IPS-18a (cell line): ENCODE data around the gene OR2T1.

Source experiments
- H3K27ac ChIP-seq: one replicate; pipeline ENCODE4 v1.5.1; 2013; ENCODE audit warnings: low read length
- H3K27me3 ChIP-seq: one replicate; pipeline ENCODE4 v1.6.1; 2013; ENCODE audit warnings: mild to moderate bottlenecking, low read length; ENCODE audit not compliant: control insufficient read depth, insufficient read depth
- H3K36me3 ChIP-seq: one replicate; pipeline ENCODE4 v1.6.1; 2013; ENCODE audit warnings: low read depth, low read length; ENCODE audit not compliant: control insufficient read depth
- H3K4me1 ChIP-seq: one replicate; pipeline ENCODE4 v1.6.1; 2013; ENCODE audit warnings: low read depth, low read length; ENCODE audit not compliant: control insufficient read depth
- H3K4me3 ChIP-seq: one replicate; pipeline ENCODE4 v1.5.1; 2013; ENCODE audit warnings: low read length
- H3K9ac ChIP-seq: one replicate; pipeline ENCODE4 v1.6.1; 2013; ENCODE audit warnings: mild to moderate bottlenecking, low read length, moderate library complexity
- H3K9me3 ChIP-seq: one replicate; pipeline ENCODE4 v1.6.1; 2013; ENCODE audit warnings: low read depth, low read length; ENCODE audit not compliant: control insufficient read depth

OR2T1 gene

GRCh38 chr1:248402748-248403147 lies at the start of gene OR2T1:
Gene OR2T1, plus strand, starts transcription at chr1:248403048. Its CDS starts 3,100 bp downstream, at chr1:248406148.
- Histone ChIP-seq H3K27ac (no peak within 1 kb of the TSS), H3K9ac (no peak within 1 kb of the TSS), H3K9me3 (peaks cover 69% of the 10 kb centered on the region)

GRCh38 chr1:248359415-248359814 lies 43.4 kb upstream of the OR2T1 start:
- Histone ChIP-seq H3K9me3 (peaks cover 81% of the 10 kb centered on the region), H3K4me1 (no peaks in the 10 kb centered on the region), H3K27ac (no peak overlapping the region), H3K27me3 (no peaks in the 10 kb centered on the region), H3K36me3 (no peaks in the 10 kb centered on the region), H3K4me3 (no peak overlapping the region), H3K9ac (no peak overlapping the region)

More at GRCh38 chr1:248402748-248403147, at the start of gene OR2T1:
- Histone ChIP-seq H3K27me3 (no peaks in the 10 kb centered on the region), H3K4me3 (no peak within 1 kb of the TSS), H3K36me3 (no peaks in the 10 kb centered on the region), H3K4me1 (no peaks in the 10 kb centered on the region)

GRCh38 chr1:248361121-248361715 lies 41.6 kb upstream of the OR2T1 start, which contains the start of gene OR2T4:
Gene OR2T4, plus strand, starts transcription at chr1:248361665. Its CDS starts 0 bp downstream, at chr1:248361665.
- Histone ChIP-seq H3K4me3 (no peak within 1 kb of the TSS), H3K27me3 (no peaks in the 10 kb centered on the region), H3K36me3 (no peaks in the 10 kb centered on the region), H3K9ac (no peak within 1 kb of the TSS), H3K9me3 (peaks cover 87% of the 10 kb centered on the region), H3K4me1 (no peaks in the 10 kb centered on the region), H3K27ac (no peak within 1 kb of the TSS)

GRCh38 chr1:248366609-248367008 lies 36.2 kb upstream of the OR2T1 start:
- Histone ChIP-seq H3K4me1 (no peaks in the 10 kb centered on the region), H3K9me3 (peaks cover 83% of the 10 kb centered on the region), H3K36me3 (no peaks in the 10 kb centered on the region), H3K27me3 (no peaks in the 10 kb centered on the region), H3K27ac (no peak overlapping the region), H3K4me3 (no peak overlapping the region), H3K9ac (no peak overlapping the region)

GRCh38 chr1:248372394-248372793 lies 30.5 kb upstream of the OR2T1 start:
- Histone ChIP-seq H3K4me1 (no peaks in the 10 kb centered on the region), H3K9ac (no peak overlapping the region), H3K36me3 (no peaks in the 10 kb centered on the region), H3K27ac (no peak overlapping the region), H3K9me3 (peaks cover 85% of the 10 kb centered on the region), H3K27me3 (no peaks in the 10 kb centered on the region), H3K4me3 (no peak overlapping the region)

GRCh38 chr1:248373761-248374160 lies 29.1 kb upstream of the OR2T1 start:
- Histone ChIP-seq H3K9ac (no peak overlapping the region), H3K36me3 (no peaks in the 10 kb centered on the region), H3K4me1 (no peaks in the 10 kb centered on the region), H3K27me3 (no peaks in the 10 kb centered on the region), H3K27ac (no peak overlapping the region), H3K4me3 (no peak overlapping the region), H3K9me3 (peaks cover 83% of the 10 kb centered on the region)

GRCh38 chr1:248375446-248375845 lies 27.4 kb upstream of the OR2T1 start, which contains the start of gene OR2T6:
Gene OR2T6, plus strand, starts transcription at chr1:248375746. Its CDS starts 11,863 bp downstream, at chr1:248387609.
- no peak within 1 kb of the TSS for H3K9ac ChIP-seq
- no peaks in the 10 kb centered on the region for H3K27me3 ChIP-seq
- H3K4me1 ChIP-seq: no peaks in the 10 kb centered on the region
- no peaks in the 10 kb centered on the region for H3K36me3 ChIP-seq
- no peak within 1 kb of the TSS for H3K27ac ChIP-seq
- H3K4me3 ChIP-seq: no peak within 1 kb of the TSS
- H3K9me3 ChIP-seq: peaks cover 78% of the 10 kb centered on the region

GRCh38 chr1:248376916-248377315 lies 25.9 kb upstream of the OR2T1 start:
- Histone ChIP-seq H3K4me3 (no peak overlapping the region), H3K27ac (no peak overlapping the region), H3K4me1 (no peaks in the 10 kb centered on the region), H3K9ac (no peak overlapping the region), H3K9me3 (peaks cover 71% of the 10 kb centered on the region), H3K36me3 (no peaks in the 10 kb centered on the region), H3K27me3 (no peaks in the 10 kb centered on the region)

GRCh38 chr1:248380854-248381253 lies 22.0 kb upstream of the OR2T1 start:
- H3K36me3 ChIP-seq: no peaks in the 10 kb centered on the region
- peaks cover 55% of the 10 kb centered on the region for H3K9me3 ChIP-seq
- H3K27me3 ChIP-seq: no peaks in the 10 kb centered on the region
- no peaks in the 10 kb centered on the region for H3K4me1 ChIP-seq
- H3K4me3 ChIP-seq: no peak overlapping the region
- H3K27ac ChIP-seq: no peak overlapping the region
- H3K9ac ChIP-seq: no peak overlapping the region

GRCh38 chr1:248388426-248388825 lies 14.4 kb upstream of the OR2T1 start:
- no peak overlapping the region for H3K9ac ChIP-seq

GRCh38 chr1:248393050-248393449 lies 9.8 kb upstream of the OR2T1 start:
- no peaks in the 10 kb centered on the region for H3K27me3 ChIP-seq
- H3K4me1 ChIP-seq: no peaks in the 10 kb centered on the region
- peaks cover 59% of the 10 kb centered on the region for H3K9me3 ChIP-seq
- no peak overlapping the region for H3K27ac ChIP-seq
- H3K36me3 ChIP-seq: no peaks in the 10 kb centered on the region
- no peak overlapping the region for H3K4me3 ChIP-seq
- no peak overlapping the region for H3K9ac ChIP-seq

More at GRCh38 chr1:248388426-248388825, 14.4 kb upstream of the OR2T1 start:
- Histone ChIP-seq H3K27ac (no peak overlapping the region), H3K4me1 (no peaks in the 10 kb centered on the region), H3K27me3 (no peaks in the 10 kb centered on the region), H3K36me3 (no peaks in the 10 kb centered on the region), H3K4me3 (no peak overlapping the region), H3K9me3 (peaks cover 68% of the 10 kb centered on the region)

- H3K4me1 ChIP-seq: no peaks in the 10 kb centered on the region
- H3K4me3 ChIP-seq: no peak overlapping the region
- H3K9ac ChIP-seq: no peak overlapping the region
- peaks cover 68% of the 10 kb centered on the region for H3K9me3 ChIP-seq
- no peaks in the 10 kb centered on the region for H3K36me3 ChIP-seq
- no peaks in the 10 kb centered on the region for H3K27me3 ChIP-seq
- H3K27ac ChIP-seq: no peak overlapping the region
Observed at GRCh38 chr1:248404024-248404423, 1.2 kb downstream of the OR2T1 start.
